DND-41 (cell line): ENCODE results near the gene TFAP2E.

ENCODE experiments used
- EZH2 ChIP-seq: IDR thresholded peaks from 3 replicates; pipeline ENCODE4 v1.6.1; 2012; ENCODE audit warnings: borderline replicate concordance, low read depth, mild to moderate bottlenecking, moderate library complexity, low read length, inconsistent platforms; ENCODE audit not compliant: severe bottlenecking
- TF ChIP-seq, protein P1 (sequence below): IDR thresholded peaks from 2 replicates; pipeline ENCODE4 v1.5.1; 2012; ENCODE audit warnings: borderline replicate concordance, low read length, moderate library complexity, mild to moderate bottlenecking; ENCODE audit not compliant: poor library complexity, severe bottlenecking; ENCODE audit errors: extremely low read depth

DNA sequence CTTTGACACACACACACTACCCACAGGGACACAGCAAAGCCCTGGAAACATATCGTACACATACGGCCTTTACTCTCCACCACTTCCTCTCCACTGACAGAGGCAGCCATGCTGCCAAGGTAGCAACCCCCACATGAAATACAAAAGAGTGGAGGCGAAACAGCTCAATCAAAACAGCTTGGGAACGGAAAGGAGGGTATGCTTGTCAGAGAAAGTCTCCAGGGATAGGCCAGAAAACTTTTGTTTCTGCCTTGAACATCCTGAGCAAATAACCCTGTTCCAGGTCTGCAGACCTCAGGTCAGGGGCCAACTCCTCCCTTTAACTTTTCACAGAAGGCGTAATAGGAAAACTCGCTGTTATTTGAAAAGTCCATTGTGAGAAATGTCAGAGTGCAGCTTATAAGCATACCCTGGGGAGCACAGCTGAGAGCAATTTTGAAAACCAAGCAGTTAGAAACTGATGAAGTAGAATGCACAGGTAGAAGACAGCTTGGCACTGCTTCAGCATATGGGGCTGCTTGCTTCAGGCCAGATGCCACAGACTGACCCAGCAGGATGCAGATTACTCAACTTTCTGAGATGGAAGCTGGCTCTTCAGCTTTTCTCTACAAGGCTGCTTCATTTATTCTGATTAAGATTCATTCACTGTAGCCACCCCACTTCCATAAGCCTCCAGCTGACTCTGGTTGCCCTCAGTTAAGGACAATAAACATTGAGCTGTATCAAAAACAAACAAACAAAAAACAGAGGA is 33.9 kb upstream of the TFAP2E start:
- TF ChIP-seq, protein P1, sequence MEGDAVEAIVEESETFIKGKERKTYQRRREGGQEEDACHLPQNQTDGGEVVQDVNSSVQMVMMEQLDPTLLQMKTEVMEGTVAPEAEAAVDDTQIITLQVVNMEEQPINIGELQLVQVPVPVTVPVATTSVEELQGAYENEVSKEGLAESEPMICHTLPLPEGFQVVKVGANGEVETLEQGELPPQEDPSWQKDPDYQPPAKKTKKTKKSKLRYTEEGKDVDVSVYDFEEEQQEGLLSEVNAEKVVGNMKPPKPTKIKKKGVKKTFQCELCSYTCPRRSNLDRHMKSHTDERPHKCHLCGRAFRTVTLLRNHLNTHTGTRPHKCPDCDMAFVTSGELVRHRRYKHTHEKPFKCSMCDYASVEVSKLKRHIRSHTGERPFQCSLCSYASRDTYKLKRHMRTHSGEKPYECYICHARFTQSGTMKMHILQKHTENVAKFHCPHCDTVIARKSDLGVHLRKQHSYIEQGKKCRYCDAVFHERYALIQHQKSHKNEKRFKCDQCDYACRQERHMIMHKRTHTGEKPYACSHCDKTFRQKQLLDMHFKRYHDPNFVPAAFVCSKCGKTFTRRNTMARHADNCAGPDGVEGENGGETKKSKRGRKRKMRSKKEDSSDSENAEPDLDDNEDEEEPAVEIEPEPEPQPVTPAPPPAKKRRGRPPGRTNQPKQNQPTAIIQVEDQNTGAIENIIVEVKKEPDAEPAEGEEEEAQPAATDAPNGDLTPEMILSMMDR, result no peak
- no peak for TF ChIP-seq EZH2
